HG02642 (cell line): ENCODE results near the gene FOXN4.

Source experiments
- ATAC-seq: cut with Tn5 transposase; IDR thresholded peaks from one replicate; pipeline ENCODE4 v1.9.1; 2021; ENCODE audit warnings: mild to moderate bottlenecking; ENCODE audit not compliant: unreplicated experiment, poor library complexity

Gene FOXN4

GRCh38 chr12:109261939-109262338 is 47.1 kb downstream of the FOXN4 start:
- no peak for ATAC-seq

- ATAC-seq: no peak
Measured at GRCh38 chr12:109261087-109261486, 48.0 kb downstream of the FOXN4 start.

GRCh38 chr12:109259545-109259895 is 49.6 kb downstream of the FOXN4 start:
- no peak for ATAC-seq

GRCh38 chr12:109258607-109259544 is 50.2 kb downstream of the FOXN4 start:
- ATAC-seq: no peak

- no peak for ATAC-seq
Measured at GRCh38 chr12:109258201-109258600, 50.9 kb downstream of the FOXN4 start.

- ATAC-seq: no peak
Measured at GRCh38 chr12:109256011-109256410, 53.1 kb downstream of the FOXN4 start.

- no peak for ATAC-seq
Measured at GRCh38 chr12:109255377-109255776, 53.7 kb downstream of the FOXN4 start.

GRCh38 chr12:109253913-109254544 is 55.1 kb downstream of the FOXN4 start:
- ATAC-seq: no peak

GRCh38 chr12:109252799-109253198 is 56.3 kb downstream of the FOXN4 start:
- no peak for ATAC-seq

GRCh38 chr12:109250523-109250922 is 58.6 kb downstream of the FOXN4 start:
- ATAC-seq: no peak

GRCh38 chr12:109247831-109248654 is 61.0 kb downstream of the FOXN4 start:
- no peak for ATAC-seq

GRCh38 chr12:109246221-109246620 is 62.9 kb downstream of the FOXN4 start:
- ATAC-seq: no peak

GRCh38 chr12:109244073-109244472 is 65.0 kb downstream of the FOXN4 start:
- ATAC-seq: no peak

- no peak for ATAC-seq
Measured at GRCh38 chr12:109241936-109242335, 67.1 kb downstream of the FOXN4 start.

- no peak for ATAC-seq
Measured at GRCh38 chr12:109240365-109240764, 68.7 kb downstream of the FOXN4 start.

GRCh38 chr12:109239691-109240090 is 69.4 kb downstream of the FOXN4 start:
- ATAC-seq: no peak

- no peak for ATAC-seq
Measured at GRCh38 chr12:109239179-109239578, 69.9 kb downstream of the FOXN4 start.

GRCh38 chr12:109236257-109236656 is 72.8 kb downstream of the FOXN4 start:
- no peak for ATAC-seq

GRCh38 chr12:109234012-109234411 is 75.1 kb downstream of the FOXN4 start:
- ATAC-seq: no peak

GRCh38 chr12:109232731-109233130 is 76.4 kb downstream of the FOXN4 start:
- no peak for ATAC-seq

- no peak for ATAC-seq
Measured at GRCh38 chr12:109230193-109230592, 78.9 kb downstream of the FOXN4 start.
